A549 (cell line): ENCODE measurements around the gene C8A.

Source experiments
- POLR2A ChIP-seq: IDR thresholded peaks from 2 replicates; pipeline ENCODE4 v1.6.1; 2012; ENCODE audit warnings: mild to moderate bottlenecking, low read length
- ZNF302 ChIP-seq: fragments of 250-450 bp; sonication (Bioruptor Pico); IDR thresholded peaks from 2 replicates; pipeline ENCODE4 v1.9.0; 2021; ENCODE audit warnings: inconsistent platforms, mild to moderate bottlenecking, moderate library complexity
- TF ChIP-seq, protein P1 (sequence below): fragments of >200 bp; sonication (Bioruptor Twin); formaldehyde crosslinking; IDR thresholded peaks from 3 replicates; pipeline ENCODE4 v1.5.1; 2016

DNA sequence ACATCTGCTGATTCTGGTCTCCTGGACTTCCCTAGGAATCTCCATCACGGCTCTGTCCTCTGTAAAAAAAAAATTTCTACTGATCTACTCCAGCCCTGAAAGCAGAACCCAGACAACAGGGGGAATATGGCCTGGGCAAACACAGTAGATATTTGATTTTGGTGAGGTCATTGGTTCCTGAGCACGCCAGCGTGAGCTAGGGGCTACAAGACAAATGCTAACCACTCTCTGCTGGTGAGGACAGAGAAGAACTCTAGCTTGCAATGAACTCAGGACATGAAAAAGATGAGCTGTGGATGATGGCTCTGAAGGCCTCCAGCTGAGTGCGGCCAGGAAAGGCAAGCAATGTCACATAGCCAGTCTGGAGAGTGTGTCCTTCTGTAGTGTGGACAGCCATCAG is 18.2 kb upstream of the C8A start:
- TF ChIP-seq ZNF302 (CRISPR knock-in tag) (no peak), POLR2A (no peak)
- TF ChIP-seq, protein P1, sequence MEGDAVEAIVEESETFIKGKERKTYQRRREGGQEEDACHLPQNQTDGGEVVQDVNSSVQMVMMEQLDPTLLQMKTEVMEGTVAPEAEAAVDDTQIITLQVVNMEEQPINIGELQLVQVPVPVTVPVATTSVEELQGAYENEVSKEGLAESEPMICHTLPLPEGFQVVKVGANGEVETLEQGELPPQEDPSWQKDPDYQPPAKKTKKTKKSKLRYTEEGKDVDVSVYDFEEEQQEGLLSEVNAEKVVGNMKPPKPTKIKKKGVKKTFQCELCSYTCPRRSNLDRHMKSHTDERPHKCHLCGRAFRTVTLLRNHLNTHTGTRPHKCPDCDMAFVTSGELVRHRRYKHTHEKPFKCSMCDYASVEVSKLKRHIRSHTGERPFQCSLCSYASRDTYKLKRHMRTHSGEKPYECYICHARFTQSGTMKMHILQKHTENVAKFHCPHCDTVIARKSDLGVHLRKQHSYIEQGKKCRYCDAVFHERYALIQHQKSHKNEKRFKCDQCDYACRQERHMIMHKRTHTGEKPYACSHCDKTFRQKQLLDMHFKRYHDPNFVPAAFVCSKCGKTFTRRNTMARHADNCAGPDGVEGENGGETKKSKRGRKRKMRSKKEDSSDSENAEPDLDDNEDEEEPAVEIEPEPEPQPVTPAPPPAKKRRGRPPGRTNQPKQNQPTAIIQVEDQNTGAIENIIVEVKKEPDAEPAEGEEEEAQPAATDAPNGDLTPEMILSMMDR: no peak
